ENCODE results near the gene TRIM54.

Gene TRIM54

GRCh38 chr2:27281442-27281841 lies 787 bp upstream of the TRIM54 start:
- POLR2A ChIA-PET = interaction anchor here (1.0 to 1.2 kb wide), 2 partner anchors 11 to 75 kb away, joined by 3 to 6 read pairs; partner anchors contain the start of gene GTF3C2
- CTCF ChIA-PET = interaction anchor here (1.2 to 3.1 kb wide), 5 partner anchors 9 to 182 kb away, joined by 5 to 31 read pairs (median 6); no protein-coding TSS in a partner anchor
- TF ChIP-seq ZNF384 (IDR thresholded peaks at IDR 0.05) (no peak), HDGF (IDR thresholded peaks at IDR 0.05; ENCODE audit: borderline replicate concordance) (no peak), CTBP1 (IDR thresholded peaks at IDR 0.05; ENCODE audit: borderline replicate concordance) (no peak), FOXK2 (IDR thresholded peaks at IDR 0.05) (no peak), BHLHE40 (IDR thresholded peaks at IDR 0.05; ENCODE audit: borderline replicate concordance) (no peak), ARNT (IDR thresholded peaks at IDR 0.05) (no peak), TARDBP (IDR thresholded peaks at IDR 0.05) (no peak), FOXA1 (IDR thresholded peaks at IDR 0.05) (no peak), NFRKB (IDR thresholded peaks at IDR 0.05) (no peak), PKNOX1 (IDR thresholded peaks at IDR 0.05) (no peak), SP1 (IDR thresholded peaks at IDR 0.05) (no peak), LEF1 (IDR thresholded peaks at IDR 0.05; ENCODE audit: borderline replicate concordance) (no peak), L3MBTL2 (conservative IDR thresholded peaks at IDR 0.05) (no peak), SUZ12 (IDR thresholded peaks at IDR 0.05) (no peak), FOXM1 (IDR thresholded peaks at IDR 0.05; ENCODE audit: borderline replicate concordance) (no peak)
- no peak for DNase-seq (ENCODE audit: extremely low spot score)

GRCh38 chr2:27282892-27283291 lies 663 bp downstream of the TRIM54 start:
- DNase-seq (ENCODE audit: extremely low spot score) = no peak
- TF ChIP-seq ELF4 (IDR thresholded peaks at IDR 0.05) = no peak
- TF ChIP-seq FOXA1 (IDR thresholded peaks at IDR 0.05) = no peak
- no peak for TF ChIP-seq SUZ12 (IDR thresholded peaks at IDR 0.05)
- TF ChIP-seq NFRKB (IDR thresholded peaks at IDR 0.05) = no peak
- TF ChIP-seq LEF1 (IDR thresholded peaks at IDR 0.05; ENCODE audit: borderline replicate concordance) = no peak
- no peak for TF ChIP-seq BHLHE40 (IDR thresholded peaks at IDR 0.05; ENCODE audit: borderline replicate concordance)
- TF ChIP-seq SP1 (IDR thresholded peaks at IDR 0.05) = no peak
- no peak for TF ChIP-seq FOXM1 (IDR thresholded peaks at IDR 0.05; ENCODE audit: borderline replicate concordance)
- TF ChIP-seq ARNT (IDR thresholded peaks at IDR 0.05) = no peak
- no peak for TF ChIP-seq FOXK2 (IDR thresholded peaks at IDR 0.05)
- TF ChIP-seq TARDBP (IDR thresholded peaks at IDR 0.05) = no peak
- no peak for TF ChIP-seq CTBP1 (IDR thresholded peaks at IDR 0.05; ENCODE audit: borderline replicate concordance)
- TF ChIP-seq PKNOX1 (IDR thresholded peaks at IDR 0.05) = no peak
- no peak for TF ChIP-seq HDGF (IDR thresholded peaks at IDR 0.05; ENCODE audit: borderline replicate concordance)
- ChIA-PET POLR2A (interaction anchor here (0.7 to 2.2 kb wide), 7 partner anchors 11 to 211 kb away, joined by 3 to 8 read pairs (median 3); partner anchors contain the start of gene OST4), CTCF (interaction anchor here (1.2 to 1.5 kb wide), 2 partner anchors 18 to 20 kb away, joined by 7 read pairs; no protein-coding TSS in a partner anchor)

GRCh38 chr2:27284996-27285395 lies 2.8 kb downstream of the TRIM54 start:
- ChIA-PET POLR2A (interaction anchor here (0.6 to 1.5 kb wide), 3 partner anchors 16 to 160 kb away, joined by 3 read pairs; partner anchors contain the start of gene GTF3C2), CTCF (interaction anchor here (0.6 kb wide), 1 partner anchor 17 kb away, joined by 3 read pairs; no protein-coding TSS in a partner anchor)
- DNase-seq (ENCODE audit: extremely low spot score) = no peak
- TF ChIP-seq ARNT (IDR thresholded peaks at IDR 0.05) (no peak), FOXK2 (IDR thresholded peaks at IDR 0.05) (no peak), BHLHE40 (IDR thresholded peaks at IDR 0.05; ENCODE audit: borderline replicate concordance) (no peak), PKNOX1 (IDR thresholded peaks at IDR 0.05) (no peak), NFRKB (IDR thresholded peaks at IDR 0.05) (no peak), HDGF (IDR thresholded peaks at IDR 0.05; ENCODE audit: borderline replicate concordance) (no peak), FOXM1 (IDR thresholded peaks at IDR 0.05; ENCODE audit: borderline replicate concordance) (no peak), L3MBTL2 (conservative IDR thresholded peaks at IDR 0.05) (no peak), TARDBP (IDR thresholded peaks at IDR 0.05) (no peak)

GRCh38 chr2:27285481-27285880 lies 3.3 kb downstream of the TRIM54 start:
- ChIA-PET CTCF (interaction anchor here (1.2 kb wide), 1 partner anchor 12 kb away, joined by 3 read pairs; no protein-coding TSS in a partner anchor), POLR2A (interaction anchor here (1.2 to 1.5 kb wide), 2 partner anchors 15 to 71 kb away, joined by 3 read pairs; partner anchors contain the start of gene GTF3C2)
- TF ChIP-seq SUZ12 (IDR thresholded peaks at IDR 0.05) (no peak), ARNT (IDR thresholded peaks at IDR 0.05) (no peak), ELF4 (IDR thresholded peaks at IDR 0.05) (no peak), PKNOX1 (IDR thresholded peaks at IDR 0.05) (no peak), L3MBTL2 (conservative IDR thresholded peaks at IDR 0.05) (no peak), HDGF (IDR thresholded peaks at IDR 0.05; ENCODE audit: borderline replicate concordance) (no peak), TARDBP (IDR thresholded peaks at IDR 0.05) (no peak), NFRKB (IDR thresholded peaks at IDR 0.05) (no peak), FOXA1 (IDR thresholded peaks at IDR 0.05) (no peak), BHLHE40 (IDR thresholded peaks at IDR 0.05; ENCODE audit: borderline replicate concordance) (no peak), LEF1 (IDR thresholded peaks at IDR 0.05; ENCODE audit: borderline replicate concordance) (no peak)
- no peak for DNase-seq (ENCODE audit: extremely low spot score)

GRCh38 chr2:27288610-27289009 lies 6.4 kb downstream of the TRIM54 start:
- ChIA-PET POLR2A (no interaction called here), CTCF (interaction anchor here (5.9 kb wide), 1 partner anchor 8 kb away, joined by 31 read pairs; no protein-coding TSS in a partner anchor)
- TF ChIP-seq ARNT (IDR thresholded peaks at IDR 0.05) (no peak), SUZ12 (IDR thresholded peaks at IDR 0.05) (no peak), ZNF384 (IDR thresholded peaks at IDR 0.05) (no peak), TARDBP (IDR thresholded peaks at IDR 0.05) (no peak), HDGF (IDR thresholded peaks at IDR 0.05; ENCODE audit: borderline replicate concordance) (no peak), LEF1 (IDR thresholded peaks at IDR 0.05; ENCODE audit: borderline replicate concordance) (no peak), ELF4 (IDR thresholded peaks at IDR 0.05) (no peak), FOXK2 (IDR thresholded peaks at IDR 0.05) (no peak), CTBP1 (IDR thresholded peaks at IDR 0.05; ENCODE audit: borderline replicate concordance) (no peak)
- no peak for DNase-seq (ENCODE audit: extremely low spot score)

Data from HEK293T (cell line).